IPS DF 6.9 (cell line): ENCODE data around the gene SNAPC2.

Experiments
- DNase-seq: peaks from one replicate; pipeline ENCODE4 v3.0.0-alpha.2; 2013; ENCODE audit warnings: low read depth, low spot score
- H3K27ac ChIP-seq: one replicate; pipeline ENCODE4 v1.5.1; 2013; ENCODE audit warnings: low read length, control low read depth
- H3K27me3 ChIP-seq: 2 replicates; pipeline ENCODE4 v1.6.1; 2013; ENCODE audit warnings: mild to moderate bottlenecking, low read length; ENCODE audit not compliant: control insufficient read depth, insufficient read depth
- H3K36me3 ChIP-seq: 2 replicates; pipeline ENCODE4 v1.6.1; 2013; ENCODE audit warnings: low read length; ENCODE audit not compliant: control insufficient read depth, insufficient read depth
- H3K4me1 ChIP-seq: 2 replicates; pipeline ENCODE4 v1.6.1; 2013; ENCODE audit warnings: low read length; ENCODE audit not compliant: control insufficient read depth, insufficient read depth
- H3K4me3 ChIP-seq: 2 replicates; pipeline ENCODE4 v1.5.1; 2013; ENCODE audit warnings: mild to moderate bottlenecking, low read length
- H3K9me3 ChIP-seq: 2 replicates; pipeline ENCODE4 v1.6.1; 2013; ENCODE audit warnings: low read length, inconsistent platforms; ENCODE audit not compliant: control insufficient read depth, insufficient read depth
- WGBS: extraction: QIAGEN DNeasy Blood & Tissue Kit; methylation state at CpG from one replicate; pipeline ENCODE4 v1.1.7; 2013; ENCODE audit warnings: mixed read lengths, missing lambda C conversion rate; ENCODE audit not compliant: insufficient read length, insufficient coverage; 5-methylcytosine and 5-hydroxymethylcytosine counted together

SNAPC2 gene

GRCh38 chr19:7910321-7911161 lies 9.6 kb upstream of the SNAPC2 start:
- Histone ChIP-seq H3K36me3 (peaks cover 32% of the 10 kb centered on the region), H3K9me3 (no peaks in the 10 kb centered on the region), H3K27me3 (peaks cover 3% of the 10 kb centered on the region), H3K4me1 (no peaks in the 10 kb centered on the region), H3K27ac (no peak overlapping the region), H3K4me3 (no peak overlapping the region)
- no CpG with 5 or more reads among the region's 54 CpGs for WGBS
- DNase-seq: no peak

GRCh38 chr19:7911508-7912143 lies 8.5 kb upstream of the SNAPC2 start:
- Histone ChIP-seq H3K4me1 (no peaks in the 10 kb centered on the region; the same call in 1 of the 2 replicates), H3K27me3 (peaks cover 8% of the 10 kb centered on the region), H3K27ac (no peak overlapping the region), H3K36me3 (peaks cover 32% of the 10 kb centered on the region), H3K4me3 (no peak overlapping the region), H3K9me3 (no peaks in the 10 kb centered on the region)
- no CpG with 5 or more reads among the region's 18 CpGs for WGBS
- no peak for DNase-seq

- no peaks in the 10 kb centered on the region; the same call in 1 of the 2 replicates for H3K4me1 ChIP-seq
- no peaks in the 10 kb centered on the region for H3K9me3 ChIP-seq
- H3K36me3 ChIP-seq: peaks cover 30% of the 10 kb centered on the region
- peaks cover 12% of the 10 kb centered on the region for H3K27me3 ChIP-seq
- H3K27ac ChIP-seq: no peak overlapping the region
- H3K4me3 ChIP-seq: no peak overlapping the region
- no peak for DNase-seq
- no CpG with 5 or more reads among the region's 31 CpGs for WGBS
Measured at GRCh38 chr19:7912144-7912696, 7.9 kb upstream of the SNAPC2 start.

- no CpG with 5 or more reads among the region's 39 CpGs for WGBS
- Histone ChIP-seq H3K27me3 (peaks cover 13% of the 10 kb centered on the region), H3K27ac (no peak overlapping the region), H3K9me3 (no peaks in the 10 kb centered on the region), H3K4me1 (no peaks in the 10 kb centered on the region; the same call in 1 of the 2 replicates), H3K4me3 (no peak overlapping the region), H3K36me3 (peaks cover 28% of the 10 kb centered on the region)
- no peak for DNase-seq
Measured at GRCh38 chr19:7912697-7913564, 7.2 kb upstream of the SNAPC2 start.

- Histone ChIP-seq H3K4me3 (no peak overlapping the region), H3K9me3 (no peaks in the 10 kb centered on the region), H3K4me1 (no peaks in the 10 kb centered on the region; the same call in 1 of the 2 replicates), H3K27ac (no peak overlapping the region), H3K36me3 (peaks cover 28% of the 10 kb centered on the region), H3K27me3 (peaks cover 13% of the 10 kb centered on the region)
- no CpG with 5 or more reads among the region's 10 CpGs for WGBS
- no peak for DNase-seq
Measured at GRCh38 chr19:7913652-7914051, 6.5 kb upstream of the SNAPC2 start.

- H3K4me1 ChIP-seq: no peaks in the 10 kb centered on the region; the same call in 1 of the 2 replicates
- peaks cover 26% of the 10 kb centered on the region for H3K36me3 ChIP-seq
- no CpG with 5 or more reads among the region's 12 CpGs for WGBS
Measured at GRCh38 chr19:7914099-7914498, 6.0 kb upstream of the SNAPC2 start.

GRCh38 chr19:7914598-7915045 lies 5.5 kb upstream of the SNAPC2 start, which contains the start of gene TGFBR3L:
TSS of gene TGFBR3L (plus strand) at chr19:7914830.
- peaks cover 13% of the 10 kb centered on the region for H3K27me3 ChIP-seq
- no peaks in the 10 kb centered on the region; the same call in 1 of the 2 replicates for H3K4me1 ChIP-seq
- no peak within 1 kb of the TSS for H3K27ac ChIP-seq
- no peaks in the 10 kb centered on the region for H3K9me3 ChIP-seq
- peaks cover 25% of the 10 kb centered on the region for H3K36me3 ChIP-seq
- DNase-seq: no peak
- WGBS: no CpG with 5 or more reads among the region's 12 CpGs
- H3K4me3 ChIP-seq: no peak within 1 kb of the TSS

More at GRCh38 chr19:7914099-7914498, 6.0 kb upstream of the SNAPC2 start:
- H3K9me3 ChIP-seq: no peaks in the 10 kb centered on the region
- peaks cover 13% of the 10 kb centered on the region for H3K27me3 ChIP-seq
- no peak overlapping the region for H3K4me3 ChIP-seq
- H3K27ac ChIP-seq: no peak overlapping the region
- DNase-seq: no peak

GRCh38 chr19:7915250-7916102 lies 4.7 kb upstream of the SNAPC2 start:
- Histone ChIP-seq H3K4me3 (peak overlapping the region; percentile 55; the same call in 1 of the 2 replicates), H3K9me3 (no peaks in the 10 kb centered on the region), H3K36me3 (peaks cover 20% of the 10 kb centered on the region), H3K4me1 (no peaks in the 10 kb centered on the region; the same call in 1 of the 2 replicates), H3K27ac (no peak overlapping the region), H3K27me3 (peaks cover 13% of the 10 kb centered on the region)
- WGBS: no CpG with 5 or more reads among the region's 24 CpGs
- no peak for DNase-seq
